Hematopoietic multipotent progenitor cell treated with erythropoietin and hydrocortisone succinate and interleukin-3 and kit ligand, for 17 days (in vitro differentiated cells): Measurements from ENCODE around the gene SYT6.

Experiments
- DNase-seq: peaks from one replicate; pipeline ENCODE4 v3.0.0-alpha.2; 2015; ENCODE audit warnings: low spot score

The SYT6 gene

DNA sequence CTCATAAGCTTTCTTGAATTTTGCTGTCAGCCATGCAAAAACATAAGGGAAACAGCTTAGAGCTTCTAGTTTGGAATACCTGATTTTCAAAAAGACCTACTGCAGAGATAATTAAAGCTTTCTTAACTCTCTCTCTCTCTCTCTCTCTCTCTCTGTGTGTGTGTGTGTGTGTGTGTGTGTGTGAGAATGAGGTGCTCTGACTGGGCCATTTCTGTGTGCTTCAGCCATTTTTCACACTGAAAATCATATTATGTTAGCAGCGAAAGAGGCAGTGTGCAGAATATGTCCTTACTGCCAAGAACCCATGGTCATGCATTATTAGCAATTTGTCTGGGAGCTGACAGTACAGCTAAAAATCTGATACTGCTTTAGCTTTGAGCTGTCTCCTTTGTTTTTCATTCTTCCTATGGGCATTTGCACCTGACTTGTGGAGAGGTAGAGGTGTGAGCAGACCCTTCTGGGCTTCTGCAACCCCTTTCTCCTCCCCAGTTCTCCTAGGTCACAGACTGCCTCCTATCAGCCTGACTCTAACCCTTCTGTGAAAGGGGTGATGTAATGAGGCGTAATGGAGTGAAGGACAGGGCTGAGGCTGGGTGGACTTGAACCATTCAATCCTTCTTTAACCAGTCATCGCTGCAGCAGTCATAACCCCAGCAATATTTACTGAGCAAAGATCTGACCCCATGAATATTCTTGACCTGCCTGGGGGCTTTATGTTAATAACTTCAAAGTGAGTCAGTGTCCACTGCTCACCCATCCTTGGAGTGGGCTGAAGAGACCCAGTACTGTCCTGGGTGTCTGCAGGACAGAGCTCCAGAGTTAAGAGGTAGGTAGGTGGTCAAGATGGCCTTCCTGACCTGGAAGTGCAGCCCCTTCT lies 61.2 kb downstream of the SYT6 start:
- DNase-seq: no peak

DNA sequence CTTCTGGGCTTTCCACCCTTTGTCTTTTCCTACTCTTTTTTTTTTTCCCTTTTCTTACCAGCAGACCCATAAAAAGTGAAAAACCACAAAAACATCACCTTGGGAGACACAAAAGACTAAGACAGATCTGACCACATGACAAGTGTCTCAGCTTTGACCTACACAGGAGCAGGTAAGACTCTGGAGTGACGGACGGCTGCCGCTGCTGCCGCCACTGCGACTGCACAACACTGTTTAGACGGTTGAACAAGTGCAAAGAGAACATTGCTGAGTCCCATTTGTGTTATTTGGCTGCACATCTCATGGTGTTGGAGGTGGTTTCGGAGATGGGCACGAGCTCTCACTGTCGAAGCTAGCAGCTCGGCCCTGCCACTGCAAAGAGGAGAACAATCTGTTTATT lies 62.0 kb downstream of the SYT6 start:
- no peak for DNase-seq

GRCh38 chr1:114090738-114091505 lies 62.7 kb downstream of the SYT6 start:
- no peak for DNase-seq

GRCh38 chr1:114089502-114090138 lies 64.0 kb downstream of the SYT6 start:
- no peak for DNase-seq

DNA sequence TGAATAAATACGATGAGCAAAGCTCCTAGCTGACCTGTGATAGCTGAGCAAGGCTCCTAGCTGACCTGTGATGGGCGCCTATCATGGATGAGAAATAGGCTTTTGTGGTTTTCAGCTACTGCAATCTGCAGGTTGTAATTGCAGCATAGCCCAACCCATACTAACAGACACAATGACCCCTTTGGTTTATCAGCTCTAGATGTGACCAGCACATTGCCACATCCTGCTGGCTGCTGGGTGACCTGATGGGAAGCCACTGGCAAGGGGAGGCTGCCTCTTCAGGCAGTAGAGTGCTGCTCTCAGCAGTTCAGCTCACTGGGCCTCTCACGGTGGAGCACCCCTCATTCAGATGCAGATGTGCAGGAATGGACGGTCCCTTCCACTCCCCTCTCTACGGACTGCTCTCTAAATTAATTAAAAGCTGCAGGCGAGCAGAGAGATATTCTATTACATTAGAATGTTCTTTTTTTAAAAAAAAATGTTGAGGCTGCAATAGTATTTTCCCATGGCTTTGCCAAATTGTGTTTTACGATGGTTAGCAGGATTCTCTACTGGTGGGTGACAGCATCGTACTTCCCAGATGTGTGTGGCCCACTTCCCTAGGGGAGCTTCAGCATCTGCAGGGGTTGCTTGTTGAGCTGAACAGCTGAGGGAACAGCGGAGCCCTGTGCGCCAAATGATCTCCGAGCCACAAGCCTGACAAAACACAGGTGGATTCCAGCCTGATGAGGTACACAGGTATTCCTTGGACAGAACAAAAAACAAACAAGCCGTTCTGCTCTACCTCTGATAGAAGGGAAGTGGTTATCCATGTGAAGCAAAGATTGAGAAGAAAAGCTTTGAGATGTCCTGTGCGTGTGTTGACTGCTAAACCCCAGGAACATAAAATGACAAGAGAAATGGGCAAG lies 65.0 kb downstream of the SYT6 start:
- no peak for DNase-seq

DNA sequence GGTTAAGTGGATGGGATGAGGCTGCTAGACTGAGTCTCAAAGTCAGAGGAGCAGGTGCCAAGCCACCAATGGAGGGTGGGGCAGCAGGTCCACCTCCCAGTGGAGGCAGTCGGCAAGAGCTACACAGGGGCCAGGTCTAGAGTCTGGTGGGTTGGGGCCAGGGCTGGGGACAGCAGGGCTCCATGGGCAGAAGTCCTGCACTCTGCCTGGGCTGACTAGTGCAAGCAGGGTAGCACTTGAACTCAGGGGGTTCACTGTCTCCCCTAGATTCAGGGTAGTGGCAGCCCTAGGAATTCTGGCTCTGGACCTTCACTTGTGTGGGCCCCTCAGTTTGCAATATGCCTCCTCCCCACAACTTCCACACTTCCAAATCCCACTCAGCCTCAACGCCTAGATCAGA lies 66.2 kb downstream of the SYT6 start:
- no peak for DNase-seq

- DNase-seq: no peak
These were observed 66.9 kb downstream of the SYT6 start for GRCh38 chr1:114086601-114087368.

GRCh38 chr1:114082867-114083585 lies 70.6 kb downstream of the SYT6 start:
- no peak for DNase-seq

GRCh38 chr1:114082304-114082630 lies 71.4 kb downstream of the SYT6 start:
- DNase-seq: no peak

GRCh38 chr1:114081437-114082303 lies 72.0 kb downstream of the SYT6 start:
- no peak for DNase-seq

- DNase-seq: peak; percentile 23
These were observed 72.9 kb downstream of the SYT6 start for GRCh38 chr1:114080511-114081436.

DNA sequence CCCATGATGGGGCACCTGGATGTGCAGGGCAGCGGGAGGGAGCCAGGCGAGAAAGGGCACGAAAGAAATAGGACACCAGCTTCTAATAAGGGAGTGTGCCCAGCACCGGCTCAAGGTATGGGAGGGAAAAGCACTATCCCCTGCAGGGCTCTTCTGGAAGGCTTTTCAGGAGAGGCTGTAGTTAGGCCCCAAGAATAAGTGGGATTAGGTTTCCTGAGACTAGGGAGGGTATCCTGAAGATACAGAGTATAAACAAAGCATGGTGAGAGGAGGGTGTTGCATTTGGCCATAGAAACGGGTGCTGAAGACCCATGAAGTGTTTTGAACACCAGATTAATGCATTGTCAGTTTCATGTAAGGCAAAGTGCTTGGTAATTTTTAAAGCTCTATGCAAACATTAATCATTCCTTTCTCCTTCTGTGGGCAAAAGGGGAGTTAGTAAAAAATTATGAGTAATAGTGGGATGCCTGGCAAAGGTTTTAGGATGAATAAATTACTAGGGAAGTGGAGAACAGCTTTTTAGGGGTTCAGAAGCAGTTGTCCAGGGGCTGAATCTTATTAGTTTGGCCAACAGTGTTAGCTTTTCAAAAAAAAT lies 74.0 kb downstream of the SYT6 start:
- DNase-seq: no peak

DNA sequence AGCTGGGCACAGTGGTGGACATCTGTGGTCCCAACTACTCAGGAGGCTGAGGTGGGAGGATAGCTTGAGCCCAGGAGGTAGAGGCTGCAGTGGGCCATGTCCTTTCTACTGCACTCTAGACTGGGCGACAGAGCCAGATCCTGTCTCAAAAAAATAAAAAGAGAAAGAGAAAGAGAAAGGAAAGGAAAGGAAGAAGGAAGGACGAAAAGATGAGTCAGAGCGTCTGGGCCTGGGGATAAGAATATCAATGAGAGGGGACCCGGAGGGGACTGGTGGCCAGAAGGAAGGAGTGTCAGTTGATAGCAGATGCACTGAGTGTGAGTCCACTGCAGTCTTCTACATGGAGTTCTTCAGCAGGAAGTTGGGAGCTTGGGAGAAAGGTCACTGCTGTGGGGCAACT lies 75.6 kb downstream of the SYT6 start:
- peak; percentile 49 for DNase-seq

GRCh38 chr1:114077188-114077587 lies 76.5 kb downstream of the SYT6 start:
- DNase-seq: no peak

GRCh38 chr1:114076308-114076707 lies 77.4 kb downstream of the SYT6 start:
- DNase-seq: no peak

- DNase-seq: no peak
These were observed 78.0 kb downstream of the SYT6 start for GRCh38 chr1:114075546-114076242.

- DNase-seq: no peak
These were observed 78.6 kb downstream of the SYT6 start for GRCh38 chr1:114075105-114075504.
